TTC549 (cell line): ENCODE results near the gene MIX23.

ENCODE experiments used
- FAIRE-seq: peaks from 2 replicates; lab custom pipeline; 2012; peaks lifted over from hg19 to GRCh38; lab: Jason Lieb, UNC

MIX23 gene

DNA sequence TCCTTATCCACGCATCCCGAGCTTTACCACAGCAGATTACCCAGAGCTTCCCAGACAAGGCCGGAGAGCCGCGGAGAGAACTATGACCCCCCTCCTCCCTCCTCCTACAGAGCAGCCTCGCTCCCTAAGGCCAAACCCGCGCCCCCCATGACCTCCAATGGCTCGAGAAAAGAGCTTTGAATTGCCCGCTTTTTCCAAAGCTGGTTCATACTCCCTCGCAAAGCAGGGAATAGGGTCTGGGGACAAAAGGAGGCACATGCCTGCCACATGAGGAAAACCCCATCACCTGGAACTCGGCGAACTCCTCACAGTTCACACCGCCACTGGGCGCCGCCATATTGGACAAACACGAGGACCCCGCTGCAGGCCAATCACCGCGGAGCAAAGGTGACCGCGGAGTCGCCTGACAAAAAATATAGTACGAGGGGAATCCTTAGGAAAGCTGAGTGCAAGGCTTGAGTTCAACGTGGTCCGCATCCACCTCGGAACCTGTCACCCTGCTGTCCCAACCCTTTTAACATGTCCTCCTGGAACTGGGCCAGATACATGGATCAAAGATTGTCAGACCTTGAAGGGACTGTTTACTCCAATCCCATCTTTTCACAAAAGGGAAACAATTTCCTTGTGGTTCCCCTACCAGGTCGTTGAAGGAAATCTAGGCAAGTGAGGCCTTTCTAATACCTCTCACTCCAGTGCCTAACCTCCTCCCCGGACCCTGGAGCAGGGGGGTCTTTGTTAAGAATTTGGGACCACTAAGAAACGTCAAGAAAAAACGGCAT is at the start of gene MIX23:
MIX23 (minus strand) TSS at position 344 of the 779 bp plus-strand sequence; CDS start at position 337, 7 bp downstream.
- peak; percentile 68 for FAIRE-seq

DNA sequence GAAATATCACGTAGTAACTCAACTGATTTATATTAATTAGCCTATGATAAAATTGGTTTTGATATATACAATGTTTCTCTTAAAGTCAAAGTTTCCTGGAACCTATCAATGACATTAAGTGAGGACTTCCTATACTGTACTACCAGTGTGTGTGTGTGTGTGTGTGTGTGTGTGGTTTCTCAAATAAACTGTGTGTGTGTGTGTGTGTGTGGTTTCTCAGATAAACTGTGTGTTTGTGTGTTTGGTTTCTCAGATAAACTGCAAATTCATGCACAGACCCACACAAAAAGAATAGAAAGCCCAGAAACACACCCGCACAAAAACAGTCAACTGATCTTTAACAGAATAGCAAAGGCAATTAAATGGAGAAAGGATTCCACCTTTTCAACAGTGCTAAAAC is 47.3 kb upstream of the MIX23 start:
- FAIRE-seq: no peak

DNA sequence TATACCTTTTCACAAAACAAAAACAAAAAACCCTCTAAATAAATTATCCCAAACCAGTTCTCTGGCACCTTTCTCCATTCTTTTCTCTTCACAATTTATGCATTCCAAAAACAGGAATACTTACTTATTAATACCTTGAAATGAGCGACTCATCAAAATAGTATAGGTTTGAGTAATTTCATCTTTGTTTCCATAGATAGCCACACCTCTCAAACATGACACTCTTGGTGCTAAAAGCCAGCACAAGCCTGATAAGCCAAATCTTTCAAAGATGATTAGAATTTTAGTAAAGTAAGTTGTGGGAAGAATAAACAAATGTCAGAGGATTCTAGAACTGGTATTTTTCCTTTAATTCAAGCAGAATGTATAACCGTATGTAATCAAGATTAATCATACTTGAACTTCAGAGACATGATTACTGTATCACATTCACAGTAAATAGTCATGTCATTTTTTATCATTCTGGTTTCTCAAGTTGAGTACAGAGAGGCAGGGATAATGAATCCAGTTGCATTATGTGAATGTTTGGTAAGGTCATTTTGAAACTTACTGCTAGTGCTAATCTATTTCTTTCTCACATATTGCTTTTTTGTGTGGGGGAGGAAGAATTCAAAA is 44.9 kb upstream of the MIX23 start:
- no peak for FAIRE-seq

DNA sequence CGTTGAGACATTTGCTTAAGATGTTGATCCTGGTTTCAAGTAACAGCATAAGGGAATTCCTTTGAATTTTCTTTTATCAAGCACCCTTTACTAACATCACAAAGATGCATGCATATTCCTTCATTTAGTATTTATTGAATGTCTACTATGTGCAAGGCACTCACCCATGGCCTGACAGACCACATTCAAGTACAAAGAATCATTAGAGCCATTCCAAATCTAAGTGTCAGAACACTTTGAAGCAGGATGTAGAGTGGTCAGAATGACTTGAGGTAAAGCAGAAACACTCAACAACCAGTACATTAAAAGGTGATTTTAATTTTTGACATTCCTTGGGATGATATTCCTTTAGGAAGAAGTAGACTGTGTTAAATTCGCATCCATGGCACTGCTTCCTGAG is 38.8 kb upstream of the MIX23 start:
- FAIRE-seq: no peak

DNA sequence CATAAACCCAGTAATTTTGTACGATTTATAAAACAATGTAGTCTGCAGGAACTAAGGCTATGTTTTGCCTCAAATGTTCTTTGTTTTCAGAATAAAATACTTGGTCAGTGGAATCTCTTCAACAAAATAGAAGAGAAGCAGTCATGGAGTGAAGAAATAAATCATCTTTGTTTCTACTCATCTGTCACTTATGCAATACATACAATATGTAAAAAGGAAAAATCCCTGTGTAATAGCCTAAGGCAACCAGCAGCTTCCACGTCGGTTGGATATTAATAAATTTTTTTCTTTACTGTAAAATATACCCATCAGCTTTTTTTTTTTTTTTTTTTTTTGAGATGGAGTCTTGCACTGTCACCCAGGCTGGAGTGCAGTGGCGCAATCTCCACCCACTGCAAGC is 38.1 kb upstream of the MIX23 start:
- FAIRE-seq: no peak

DNA sequence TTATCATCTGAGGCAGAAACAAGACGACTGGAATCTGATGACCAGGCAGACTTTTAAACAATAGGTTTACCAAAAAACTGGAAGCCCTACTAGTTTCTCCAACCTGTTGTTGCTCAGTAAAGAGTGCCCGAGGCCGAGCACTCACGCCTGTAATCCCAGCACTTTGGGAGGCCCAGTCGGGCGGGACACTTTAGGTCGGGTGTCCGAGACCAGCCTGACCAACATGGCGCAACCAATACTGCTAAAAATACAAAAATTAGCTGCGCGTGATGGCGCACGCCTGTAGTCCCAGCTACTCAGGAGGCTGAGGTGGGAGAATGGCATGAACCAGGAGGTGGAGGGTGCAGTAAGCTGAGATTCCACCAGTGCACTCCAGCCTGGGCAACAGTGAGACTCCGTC is 33.9 kb upstream of the MIX23 start:
- FAIRE-seq: no peak

DNA sequence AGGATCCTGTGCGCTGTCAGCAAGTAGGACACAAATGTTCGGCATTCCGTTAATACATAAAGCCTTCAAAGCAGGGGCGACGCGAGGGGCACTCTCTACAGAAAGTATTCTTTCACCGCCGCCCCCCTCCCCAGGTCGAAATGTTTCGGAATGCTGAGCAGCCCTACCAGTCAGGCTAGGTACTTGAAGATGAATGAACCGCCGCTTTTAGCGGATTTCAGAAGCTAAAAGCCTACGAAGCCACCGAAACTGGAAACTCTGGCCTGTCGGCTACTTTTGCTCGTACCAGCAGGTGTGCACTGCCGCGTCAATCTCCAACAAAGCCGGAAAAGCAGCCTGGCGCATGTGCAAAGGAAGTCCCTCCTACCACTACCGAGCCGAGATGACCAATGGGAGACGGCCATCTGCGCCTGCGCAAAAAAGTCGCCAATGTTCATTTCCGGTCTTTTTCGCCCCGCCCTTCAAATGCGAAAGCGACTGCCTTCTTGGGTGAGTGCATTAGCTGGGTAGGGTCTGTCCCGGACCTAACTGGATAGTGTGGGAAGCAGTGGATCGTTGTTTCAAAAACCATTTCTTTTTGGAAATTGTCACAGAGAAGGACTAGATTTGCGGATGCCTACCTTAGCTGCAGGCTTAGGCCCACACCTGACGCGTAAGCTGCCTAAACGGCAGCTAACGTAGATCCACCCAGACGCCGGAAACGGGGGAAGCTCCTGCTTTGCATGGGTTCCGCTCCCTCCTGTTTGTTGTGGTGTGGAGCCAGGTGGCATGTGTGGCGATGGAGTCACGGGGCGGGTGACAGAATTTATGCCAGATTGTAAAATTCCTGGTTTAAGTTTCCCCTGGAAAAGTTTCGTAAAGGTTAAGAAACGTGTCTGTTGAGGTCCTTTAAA is 33.0 kb upstream of the MIX23 start, which contains the start of gene WDR5B:
WDR5B (minus strand) TSS at position 301 of the 893 bp plus-strand sequence. CDS start 534 bp downstream, outside the sequence.
- peak; percentile 82 for FAIRE-seq

DNA sequence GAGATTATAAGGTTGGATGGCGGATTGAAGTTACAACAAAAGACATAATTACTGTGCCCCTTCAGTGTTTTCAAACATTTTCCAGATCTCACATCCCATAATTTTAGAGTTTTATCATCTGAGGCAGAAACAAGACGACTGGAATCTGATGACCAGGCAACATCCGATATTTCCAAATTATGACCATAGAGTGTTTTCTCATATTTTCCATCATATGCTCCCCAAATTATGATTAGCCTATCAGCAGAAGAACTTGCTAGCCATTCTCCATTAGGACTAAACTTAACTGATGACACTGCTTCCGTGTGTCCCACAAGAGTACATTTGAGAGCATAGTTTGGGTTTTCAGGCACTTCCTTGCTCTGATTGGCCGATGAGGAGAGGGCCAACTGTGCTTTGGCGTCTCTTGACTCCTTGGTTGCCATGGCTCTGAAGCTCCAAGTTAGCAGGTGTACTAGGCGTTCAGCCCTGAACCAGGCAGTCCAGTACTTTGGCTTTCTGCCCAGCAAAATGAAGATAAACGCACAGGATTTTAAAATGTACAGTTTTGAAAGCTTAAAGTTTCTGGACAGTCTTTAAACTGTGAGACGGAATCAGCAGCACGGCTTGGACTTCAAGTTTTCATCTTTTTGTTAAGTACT is 32.2 kb upstream of the MIX23 start:
- no peak for FAIRE-seq

DNA sequence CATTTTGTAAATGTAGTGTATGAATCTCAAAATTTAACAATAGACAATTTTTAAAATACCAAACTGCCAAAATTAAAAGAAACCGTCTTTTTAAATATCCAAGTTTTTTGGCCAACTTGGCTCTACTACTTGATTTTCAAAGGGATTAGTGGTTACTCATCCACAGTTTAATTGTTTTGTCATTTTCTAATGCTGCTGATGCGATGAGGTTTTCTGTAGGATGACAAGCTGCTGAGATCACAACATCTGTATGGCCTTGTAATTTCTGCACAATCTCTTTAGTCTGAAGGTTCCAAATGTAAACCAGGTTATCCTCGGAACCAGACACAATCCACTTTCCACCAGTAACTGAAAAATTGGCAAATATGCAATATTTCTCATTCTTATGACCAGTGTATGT is 31.4 kb upstream of the MIX23 start:
- FAIRE-seq: no peak

DNA sequence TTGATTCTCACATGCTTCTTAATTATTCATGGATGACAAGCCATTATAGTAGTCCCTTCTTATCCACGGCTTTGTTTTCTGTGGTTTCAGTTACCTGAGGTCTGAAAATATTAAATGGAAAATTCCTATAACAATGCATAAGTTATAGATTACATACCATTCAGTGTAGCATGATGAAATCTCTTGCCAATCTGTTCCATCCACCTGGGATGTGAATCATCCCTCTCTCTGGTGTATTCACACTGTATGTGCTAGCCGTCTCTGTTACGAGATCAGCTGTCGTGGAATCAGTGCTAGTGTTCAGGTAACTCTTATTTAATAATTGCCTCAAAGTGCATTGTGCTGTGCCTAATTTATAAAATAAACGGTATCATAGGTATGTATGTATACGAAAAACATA is 27.6 kb upstream of the MIX23 start:
- no peak for FAIRE-seq

DNA sequence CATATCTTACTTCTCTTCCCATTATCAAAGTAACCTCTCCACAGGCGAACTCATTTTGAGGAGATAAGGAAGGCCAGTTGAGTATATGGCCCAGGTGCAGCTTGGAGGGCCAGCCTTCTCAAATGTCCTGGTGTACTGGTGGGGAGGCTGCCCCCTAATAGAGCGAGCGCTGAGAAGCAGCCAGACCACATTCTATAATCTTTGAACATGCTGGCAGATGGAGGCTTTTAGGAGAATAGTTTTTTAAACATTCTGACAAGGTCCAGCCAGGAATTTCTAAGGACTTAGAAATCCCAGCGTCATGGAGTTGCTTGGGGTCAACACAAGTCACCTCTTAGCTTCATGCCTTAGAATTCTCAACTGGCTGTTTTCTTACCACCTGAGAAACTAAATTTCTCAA is 27.1 kb upstream of the MIX23 start:
- no peak for FAIRE-seq

DNA sequence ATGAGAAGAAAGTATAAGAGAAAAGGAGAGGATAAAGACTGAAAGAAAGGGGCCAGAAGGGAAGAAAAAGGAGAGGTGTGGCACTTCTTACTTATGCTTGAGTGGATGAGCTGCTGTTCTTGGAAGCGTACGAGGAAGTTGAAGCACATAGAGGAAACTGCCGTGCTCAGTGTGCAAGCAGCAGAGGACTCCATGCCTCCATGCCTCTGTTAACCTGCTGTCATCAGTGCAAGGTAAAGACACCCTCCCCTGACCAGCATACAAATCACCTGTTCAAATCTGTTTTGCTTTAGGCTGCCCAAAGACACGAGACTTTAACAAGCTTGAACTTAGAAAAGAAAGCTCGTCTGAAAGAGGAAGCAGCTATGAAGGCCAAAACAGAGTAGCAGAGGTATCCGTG is 26.4 kb upstream of the MIX23 start:
- no peak for FAIRE-seq

DNA sequence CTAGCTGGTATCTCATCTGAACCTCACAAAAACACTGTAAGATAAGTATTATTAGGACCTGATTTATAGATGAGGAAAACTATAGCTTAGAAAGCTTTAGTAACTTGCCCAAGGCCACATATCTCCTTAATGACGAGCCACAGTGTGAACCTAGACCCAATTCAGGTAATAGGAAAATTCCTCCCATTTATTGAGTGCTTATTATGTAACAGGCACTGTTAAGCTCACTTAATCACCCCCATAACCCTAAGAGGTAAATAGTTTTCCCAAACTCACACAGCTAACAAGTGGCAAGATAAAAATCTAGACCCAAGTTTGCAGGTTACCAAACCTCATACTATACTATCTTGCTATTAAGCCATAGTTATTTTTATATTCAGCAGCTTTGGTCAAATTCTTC is 24.9 kb upstream of the MIX23 start:
- no peak for FAIRE-seq

DNA sequence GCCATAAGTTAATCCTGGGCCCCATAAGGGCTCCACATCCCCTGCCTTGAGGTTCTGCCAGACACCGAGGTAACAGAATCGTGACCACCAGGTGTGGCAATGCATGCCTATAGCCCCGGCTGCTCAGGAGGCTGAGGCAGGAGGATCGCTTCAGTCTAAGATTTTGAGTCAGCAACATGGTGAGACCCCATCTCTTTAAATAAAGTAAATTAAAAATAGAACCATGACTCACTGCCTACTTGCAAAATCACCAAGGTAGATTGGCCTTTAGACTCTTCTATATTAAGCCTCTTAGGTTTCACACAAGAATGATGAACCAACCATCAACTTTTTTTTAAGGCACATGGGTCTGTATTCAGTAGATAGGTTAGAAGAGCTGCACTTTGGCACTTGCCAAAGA is 23.2 kb upstream of the MIX23 start:
- no peak for FAIRE-seq

DNA sequence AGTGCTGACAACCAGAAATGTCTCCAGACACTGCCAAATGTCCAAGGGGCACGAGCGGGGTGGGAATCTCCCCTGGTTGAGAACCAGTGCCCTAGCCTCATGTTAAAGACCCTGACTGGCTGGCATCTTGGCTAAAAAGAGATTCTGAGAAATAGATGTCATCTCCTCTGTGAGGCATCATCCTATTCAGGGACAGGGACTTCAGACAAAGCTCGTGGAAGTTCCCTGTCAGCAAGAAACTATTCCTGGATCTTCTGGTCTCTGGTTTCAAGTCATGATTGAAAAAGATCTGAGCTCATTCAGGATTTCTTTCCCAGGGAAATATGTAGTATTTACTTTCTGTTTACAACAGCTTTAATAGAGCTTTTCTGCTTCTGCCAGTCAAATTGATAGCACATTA is 22.0 kb upstream of the MIX23 start:
- no peak for FAIRE-seq

DNA sequence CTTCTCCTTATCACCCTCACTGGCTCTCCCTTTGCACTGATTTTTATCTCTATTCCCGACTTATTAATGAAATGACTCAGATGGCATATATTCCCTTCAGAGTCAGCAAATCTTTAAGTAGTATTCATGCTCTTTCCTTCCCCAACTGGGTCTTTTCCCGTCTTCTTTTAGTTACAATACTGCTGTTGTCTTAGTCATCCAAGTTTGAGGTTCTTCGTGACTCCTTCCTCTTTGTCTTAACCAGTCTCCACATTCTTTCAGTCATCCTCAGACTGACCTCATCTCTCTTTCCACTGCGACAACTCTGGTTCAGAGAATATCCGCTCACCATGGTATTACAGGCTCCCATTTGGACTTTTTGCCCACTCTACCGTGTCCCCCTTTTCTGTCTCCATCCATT is 20.5 kb upstream of the MIX23 start:
- no peak for FAIRE-seq

DNA sequence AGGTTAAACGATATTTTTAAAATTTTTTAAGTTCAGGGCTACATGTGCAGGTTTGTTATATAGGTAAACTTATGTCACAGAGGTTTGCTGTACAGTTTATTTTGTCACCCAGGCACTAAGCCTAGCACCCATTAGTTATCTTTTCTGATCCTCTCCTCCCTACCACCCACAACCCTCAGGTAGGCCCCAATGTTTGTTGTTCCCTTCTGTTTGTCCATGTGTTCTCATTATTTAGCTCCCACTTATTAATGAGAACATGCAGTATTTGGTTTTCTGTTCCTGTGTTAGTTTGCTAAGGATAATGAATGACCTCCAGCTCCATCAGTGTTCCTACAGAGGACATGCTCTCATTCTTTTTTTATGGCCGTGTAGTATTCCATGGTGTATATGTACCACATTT is 15.9 kb upstream of the MIX23 start:
- FAIRE-seq: no peak

DNA sequence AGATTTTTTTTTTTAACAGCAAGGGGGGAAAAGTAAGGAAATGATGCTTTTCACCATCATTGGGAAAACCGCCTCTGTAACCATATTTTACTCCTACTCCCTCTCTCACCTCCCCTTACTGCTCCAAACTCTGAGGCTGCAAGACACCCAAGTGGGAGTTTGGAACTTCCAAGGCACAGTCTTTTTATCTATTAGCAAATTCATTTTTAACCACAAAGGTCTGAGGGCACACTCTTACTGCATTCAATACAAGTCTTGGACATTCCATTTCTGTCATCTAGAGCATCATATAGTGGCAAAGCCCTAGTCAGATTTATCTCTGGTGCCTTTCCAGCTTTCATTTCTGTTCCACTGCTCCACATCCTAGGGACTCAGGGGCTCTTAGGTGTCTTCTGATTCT is 14.2 kb upstream of the MIX23 start:
- no peak for FAIRE-seq

DNA sequence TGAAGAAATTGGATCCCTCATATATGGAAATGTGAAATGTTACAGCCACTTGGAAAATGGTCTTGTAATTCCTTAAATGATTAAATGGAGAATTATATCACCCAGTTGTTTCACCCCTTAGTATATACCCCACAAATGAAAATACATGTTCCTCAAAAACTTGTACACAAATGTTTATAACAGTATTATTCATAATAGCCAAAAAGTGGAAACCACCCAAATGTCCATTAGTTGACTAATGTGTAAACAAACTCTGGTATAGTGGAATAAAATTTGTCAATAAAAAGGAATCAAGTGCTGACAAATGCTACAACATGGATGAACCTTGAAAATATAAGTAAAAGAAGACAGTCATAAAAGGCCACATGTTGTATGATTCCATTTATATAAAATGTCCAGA is 13.5 kb upstream of the MIX23 start:
- no peak for FAIRE-seq

DNA sequence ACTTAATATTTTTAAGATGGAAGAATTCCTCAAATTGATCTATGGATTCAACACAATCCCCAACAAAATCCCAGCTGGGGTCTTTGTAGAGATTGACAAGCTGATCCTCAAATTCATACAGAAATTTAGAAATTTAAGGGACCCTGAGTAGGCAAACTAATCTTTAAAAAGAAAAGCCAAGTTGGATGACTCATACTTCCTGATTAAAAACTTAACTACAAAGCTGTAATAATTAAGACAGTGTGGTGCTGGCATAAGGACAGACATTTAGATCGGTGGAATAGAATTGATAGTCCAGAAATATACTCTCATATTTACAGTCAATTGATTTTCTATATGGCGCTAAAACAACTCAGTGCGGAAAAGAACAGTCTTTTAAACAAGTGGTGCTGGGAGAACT is 12.6 kb upstream of the MIX23 start:
- FAIRE-seq: no peak

DNA sequence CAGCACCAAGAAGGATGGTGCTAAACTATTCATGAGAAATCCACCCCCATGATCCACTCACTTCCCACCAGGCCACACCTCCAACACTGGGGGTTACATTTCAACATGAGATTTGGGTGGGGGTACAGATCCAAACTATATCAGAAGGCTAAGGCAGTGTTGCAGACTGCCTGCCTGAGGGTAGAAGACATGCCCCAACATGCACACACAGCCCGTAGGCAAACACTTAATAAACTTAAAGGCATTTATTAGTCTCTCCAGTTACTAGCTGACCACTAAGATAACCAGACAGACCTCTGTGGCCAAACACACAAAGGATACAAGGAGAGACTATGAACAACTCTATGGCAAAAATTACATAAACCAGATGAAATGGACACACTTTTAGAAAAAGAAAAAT is 11.1 kb upstream of the MIX23 start:
- FAIRE-seq: no peak
